K562 (cell line): ENCODE measurements around the gene PLCB3. TPM values are rescaled to one million over a fixed set of nuclear protein-coding genes. Genes with fewer than 3 reads are reported as not detected.

ENCODE experiments used
- BCLAF1 ChIP-seq, 2 experiments: fragments of 450-650 bp in 1 of 2; IDR thresholded peaks; 2 replicates each; pipeline ENCODE4 v1.6.1; 2011 to 2017; ENCODE audit warnings: low read depth in 2 of 2, antibody characterized with exemption in 1 of 2, borderline replicate concordance in 1 of 2, low read length in 1 of 2, mild to moderate bottlenecking in 1 of 2, mixed read lengths in 1 of 2; ENCODE audit not compliant: control insufficient read depth in 1 of 2
- CEBPB ChIP-seq: fragments of 450-650 bp; IDR thresholded peaks from 2 replicates; pipeline ENCODE4 v1.6.1; 2016; ENCODE audit warnings: missing genetic modification characterization, missing compliant biosample characterization
- ELK1 ChIP-seq: sonication (generic); formaldehyde crosslinking; IDR thresholded peaks from 2 replicates; pipeline ENCODE4 v1.8.1; 2022; ENCODE audit warnings: missing genetic modification reagents
- FOXA1 ChIP-seq: fragments of 450-650 bp; IDR thresholded peaks from 2 replicates; pipeline ENCODE4 v1.6.1; 2016; ENCODE audit warnings: mild to moderate bottlenecking, borderline replicate concordance
- OTX1 ChIP-seq: fragments of 450-650 bp; formaldehyde crosslinking; IDR thresholded peaks from 2 replicates; pipeline ENCODE4 v1.4.0; 2022; ENCODE audit warnings: mild to moderate bottlenecking
- PTTG1 ChIP-seq: fragments of 450-650 bp; IDR thresholded peaks from 2 replicates; pipeline ENCODE4 v1.6.1; 2016; ENCODE audit warnings: low read depth, mild to moderate bottlenecking, missing genetic modification characterization, missing compliant biosample characterization
- RBFOX2 ChIP-seq: fragments of 200-400 bp; formaldehyde crosslinking; IDR thresholded peaks from 2 replicates; pipeline ENCODE4 v1.6.1; 2017; ENCODE audit warnings: low read depth, mild to moderate bottlenecking, low read length, moderate library complexity
- ZNF407 ChIP-seq: fragments of 450-650 bp; IDR thresholded peaks from 2 replicates; pipeline ENCODE4 v1.6.1; 2016; ENCODE audit warnings: low read depth
- ZSCAN29 ChIP-seq: fragments of 450-650 bp; IDR thresholded peaks from 2 replicates; pipeline ENCODE4 v1.6.1; 2017
- polyA plus RNA-seq, 8 experiments: library from polyadenylated mRNA; depleted of rRNA in 4 of 8; stranded (reverse) in 5 of 8; unstranded in 3 of 8; fragments of >200 nt; fragmentation: Nextera tagmentation in 2 of 8; fragmentation: Illumina TruSeq in 1 of 8; extraction: Ambion mirVana in 2 of 8; extraction: Trizol in 1 of 8; gene quantifications; 2 replicates each; pipeline versions ENCODE4 v1.2.1 to v1.2.3, GENCODE V29; 2011 to 2014; ENCODE audit warnings: inconsistent platforms in 1 of 8, missing spikeins in 1 of 8
- total RNA-seq, 7 experiments: library from RNA; depleted of rRNA in 6 of 7; stranded (reverse); fragments of >200 nt in 6 of 7; fragmentation: Illumina TruSeq in 2 of 7; extraction: Trizol in 2 of 7; gene quantifications; 2 replicates each; pipeline versions ENCODE4 v1.2.1 to v1.2.3, GENCODE V29; 2011 to 2021; ENCODE audit warnings: low replicate concordance in 1 of 7
- TF ChIP-seq, protein P1 (sequence below), 2 experiments: fragments of 450-650 bp; IDR thresholded peaks; 2 replicates each; pipeline ENCODE4 v1.6.1; 2018; ENCODE audit warnings: mild to moderate bottlenecking in 2 of 2, low read depth in 1 of 2; ENCODE audit not compliant: partially characterized antibody in 2 of 2

PLCB3 gene
- total and polyA plus RNA-seq, 9 of the 15 experiments (the other 6 are each of a cell fraction or from before 2014, with no cell fraction given): 0.31 to 44.8 (median 14.6) TPM

DNA sequence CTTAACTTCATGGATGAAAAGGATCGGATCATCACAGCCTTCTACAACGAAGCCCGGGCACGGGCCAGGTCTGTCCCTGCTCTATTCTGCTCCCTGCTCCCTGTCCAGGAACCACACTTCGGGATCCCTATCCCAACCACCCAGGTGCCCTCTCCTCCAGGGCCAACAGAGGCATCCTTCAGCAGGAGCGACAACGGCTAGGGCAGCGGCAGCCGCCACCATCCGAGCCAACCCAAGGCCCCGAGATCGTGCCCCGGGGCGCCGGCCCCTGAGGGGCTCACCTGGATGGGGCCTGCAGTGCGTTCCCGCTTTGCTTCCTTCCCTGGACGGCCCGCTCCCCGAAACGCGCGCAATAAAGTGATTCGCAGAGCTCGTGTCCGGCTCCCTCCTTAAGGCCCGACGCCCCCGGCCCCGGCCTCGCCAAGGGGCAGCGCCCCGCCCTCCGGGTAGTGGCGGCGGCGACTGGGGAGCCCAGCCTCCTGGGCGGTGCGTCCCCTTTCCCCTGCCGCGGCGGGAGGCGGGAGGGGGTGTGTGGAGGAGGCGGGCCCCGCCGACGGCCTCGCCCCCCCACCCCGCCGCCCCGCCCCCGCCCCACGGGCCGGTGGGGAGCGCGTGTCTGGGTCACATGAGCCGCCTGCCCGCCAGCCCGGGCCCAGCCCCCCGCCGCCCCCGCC is 17.3 kb upstream of the PLCB3 start, which contains the start of gene VEGFB (continued):
- TF ChIP-seq ZNF407 (no peak), BCLAF1 (IDR thresholded peaks at IDR 0.05; ENCODE audit: borderline replicate concordance in 1 of 2, control insufficient read depth in 1 of 2, low read depth in 2 of 2, low read length in 1 of 2) (no peak), OTX1 (CRISPR knock-in tag) (no peak), FOXA1 (no peak), RBFOX2 (no peak; the same call in none of the 2 replicates), CEBPB (tag) (no peak), ELK1 (CRISPR knock-in tag) (no peak), ZSCAN29 (no peak), PTTG1 (no peak)
- TF ChIP-seq, protein P1, sequence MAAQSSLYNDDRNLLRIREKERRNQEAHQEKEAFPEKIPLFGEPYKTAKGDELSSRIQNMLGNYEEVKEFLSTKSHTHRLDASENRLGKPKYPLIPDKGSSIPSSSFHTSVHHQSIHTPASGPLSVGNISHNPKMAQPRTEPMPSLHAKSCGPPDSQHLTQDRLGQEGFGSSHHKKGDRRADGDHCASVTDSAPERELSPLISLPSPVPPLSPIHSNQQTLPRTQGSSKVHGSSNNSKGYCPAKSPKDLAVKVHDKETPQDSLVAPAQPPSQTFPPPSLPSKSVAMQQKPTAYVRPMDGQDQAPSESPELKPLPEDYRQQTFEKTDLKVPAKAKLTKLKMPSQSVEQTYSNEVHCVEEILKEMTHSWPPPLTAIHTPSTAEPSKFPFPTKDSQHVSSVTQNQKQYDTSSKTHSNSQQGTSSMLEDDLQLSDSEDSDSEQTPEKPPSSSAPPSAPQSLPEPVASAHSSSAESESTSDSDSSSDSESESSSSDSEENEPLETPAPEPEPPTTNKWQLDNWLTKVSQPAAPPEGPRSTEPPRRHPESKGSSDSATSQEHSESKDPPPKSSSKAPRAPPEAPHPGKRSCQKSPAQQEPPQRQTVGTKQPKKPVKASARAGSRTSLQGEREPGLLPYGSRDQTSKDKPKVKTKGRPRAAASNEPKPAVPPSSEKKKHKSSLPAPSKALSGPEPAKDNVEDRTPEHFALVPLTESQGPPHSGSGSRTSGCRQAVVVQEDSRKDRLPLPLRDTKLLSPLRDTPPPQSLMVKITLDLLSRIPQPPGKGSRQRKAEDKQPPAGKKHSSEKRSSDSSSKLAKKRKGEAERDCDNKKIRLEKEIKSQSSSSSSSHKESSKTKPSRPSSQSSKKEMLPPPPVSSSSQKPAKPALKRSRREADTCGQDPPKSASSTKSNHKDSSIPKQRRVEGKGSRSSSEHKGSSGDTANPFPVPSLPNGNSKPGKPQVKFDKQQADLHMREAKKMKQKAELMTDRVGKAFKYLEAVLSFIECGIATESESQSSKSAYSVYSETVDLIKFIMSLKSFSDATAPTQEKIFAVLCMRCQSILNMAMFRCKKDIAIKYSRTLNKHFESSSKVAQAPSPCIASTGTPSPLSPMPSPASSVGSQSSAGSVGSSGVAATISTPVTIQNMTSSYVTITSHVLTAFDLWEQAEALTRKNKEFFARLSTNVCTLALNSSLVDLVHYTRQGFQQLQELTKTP (IDR thresholded peaks at IDR 0.05; ENCODE audit: low read depth in 1 of 2, partially characterized antibody in 2 of 2): no peak
